HL-60 (cell line): ENCODE results near the gene ATP8B3.

ENCODE experiments used
- DNase-seq, 2 experiments: peaks; one replicate each; pipeline ENCODE4 v3.0.0-alpha.2; 2010 to 2020; ENCODE audit warnings: low read depth in 1 of 2, low spot score in 1 of 2
- H3K27ac ChIP-seq: fragments of 250-450 bp; sonication (Bioruptor Pico); replicated peaks from 2 replicates; pipeline ENCODE4 v1.5.1; 2020; ENCODE audit warnings: mild to moderate bottlenecking, moderate library complexity
- H3K27me3 ChIP-seq: fragments of 250-450 bp; sonication (Bioruptor Pico); 2 replicates; pipeline ENCODE4 v1.5.1; 2021; ENCODE audit warnings: mild to moderate bottlenecking, moderate library complexity; ENCODE audit not compliant: insufficient read depth, poor library complexity, severe bottlenecking
- H3K4me3 ChIP-seq: replicated peaks from 2 replicates; pipeline ENCODE4 v1.5.1; 2011; ENCODE audit warnings: mild to moderate bottlenecking, control low read depth, low read length; ENCODE audit not compliant: insufficient read depth
- CTCF ChIP-seq: IDR thresholded peaks from one replicate; pipeline ENCODE4 v1.5.1; 2011; ENCODE audit warnings: low read length, control low read depth, inconsistent platforms; ENCODE audit not compliant: insufficient read depth
- GABPA ChIP-seq: IDR thresholded peaks from 2 replicates; pipeline ENCODE4 v1.6.1; 2012; ENCODE audit warnings: low read depth
- POLR2AphosphoS5 ChIP-seq: IDR thresholded peaks from 2 replicates; pipeline ENCODE4 v1.6.1; 2012; ENCODE audit warnings: low read depth
- REST ChIP-seq: IDR thresholded peaks from 2 replicates; pipeline ENCODE4 v1.6.1; 2012; ENCODE audit warnings: low read depth; ENCODE audit not compliant: insufficient replicate concordance
- SPI1 ChIP-seq: IDR thresholded peaks from 2 replicates; pipeline ENCODE4 v1.6.1; 2012; ENCODE audit warnings: low read depth, mild to moderate bottlenecking, borderline replicate concordance

ATP8B3 gene

DNA sequence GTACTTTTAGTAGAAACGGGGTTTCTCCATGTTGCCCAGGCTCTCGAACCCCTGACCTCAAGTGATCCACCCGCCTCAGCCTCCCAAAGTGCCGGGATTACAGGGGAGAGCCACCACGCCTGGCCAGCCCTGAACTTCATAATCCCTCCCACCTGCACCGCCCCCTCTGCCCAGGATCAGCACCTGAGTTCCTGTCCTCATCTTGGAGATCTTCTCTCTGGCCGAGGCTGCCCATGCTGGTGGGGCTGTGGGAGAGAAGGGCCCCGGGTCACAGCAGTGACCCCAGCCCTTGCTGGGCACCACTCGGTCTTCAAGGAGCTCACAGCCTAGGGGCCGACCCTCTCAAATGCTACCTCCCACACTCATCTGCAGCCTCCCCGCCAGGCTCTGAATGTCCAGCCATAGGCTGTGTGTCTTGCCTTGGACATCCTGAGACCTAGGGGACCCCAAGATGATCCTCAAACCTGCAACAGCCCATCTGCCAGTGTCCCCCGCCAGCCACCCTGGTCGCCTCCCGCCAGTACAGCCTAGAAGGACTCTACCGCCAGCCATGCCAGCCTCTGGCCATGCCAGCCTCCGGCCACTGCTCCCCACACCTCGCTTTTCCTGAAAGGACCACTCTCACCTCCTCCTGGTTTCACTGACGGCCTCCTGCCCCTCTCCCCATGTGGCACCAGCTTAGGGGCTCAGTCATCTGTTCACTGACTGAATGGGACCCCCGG is 1.5 kb downstream of the ATP8B3 start:
- Histone ChIP-seq H3K4me3 (no peak overlapping the region), H3K27ac (no peak overlapping the region), H3K27me3 (no peaks in the 10 kb centered on the region)
- no peak for TF ChIP-seq GABPA
- DNase-seq = no peak

DNA sequence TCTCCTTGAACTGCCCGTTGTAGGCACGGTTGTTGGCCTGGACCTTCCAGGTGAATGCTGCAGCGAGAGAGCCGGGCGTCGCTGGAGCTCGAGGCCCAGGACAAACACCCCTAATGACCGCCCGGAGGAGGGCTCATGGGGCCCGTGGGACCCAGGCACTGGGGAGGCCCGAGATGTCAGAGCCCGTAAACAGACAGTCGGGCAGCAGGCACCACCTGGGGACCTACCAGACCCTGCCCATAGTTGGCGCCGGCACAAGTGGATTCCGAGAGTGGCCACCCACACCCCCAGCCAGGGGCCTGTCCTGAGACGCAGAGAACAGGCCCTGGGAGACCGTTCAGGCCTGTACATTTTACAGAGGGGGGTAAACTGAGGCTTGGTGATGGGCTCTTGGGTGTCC is 2.4 kb downstream of the ATP8B3 start:
- H3K4me3 ChIP-seq = no peak overlapping the region
- TF ChIP-seq CTCF = no peak
- TF ChIP-seq SPI1 = no peak
- TF ChIP-seq POLR2AphosphoS5 = no peak
- TF ChIP-seq REST = no peak
- no peak for DNase-seq
- no peak overlapping the region for H3K27ac ChIP-seq
- no peaks in the 10 kb centered on the region for H3K27me3 ChIP-seq

GRCh38 chr19:1808395-1808731 is 3.7 kb downstream of the ATP8B3 start:
- H3K4me3 ChIP-seq = no peak overlapping the region
- TF ChIP-seq GABPA (no peak), REST (no peak), SPI1 (no peak), POLR2AphosphoS5 (no peak), CTCF (no peak)
- no peak overlapping the region for H3K27ac ChIP-seq
- DNase-seq = no peak
- no peaks in the 10 kb centered on the region for H3K27me3 ChIP-seq

GRCh38 chr19:1807695-1808394 is 4.2 kb downstream of the ATP8B3 start:
- Histone ChIP-seq H3K4me3 (no peak overlapping the region), H3K27me3 (no peaks in the 10 kb centered on the region), H3K27ac (no peak overlapping the region)
- DNase-seq = no peak
- no peak for TF ChIP-seq POLR2AphosphoS5
- TF ChIP-seq CTCF = no peak
- TF ChIP-seq SPI1 = no peak
- TF ChIP-seq GABPA = no peak
- no peak for TF ChIP-seq REST
